Measurements from ENCODE around the gene CDV3. TPM values are rescaled to one million over a fixed set of nuclear protein-coding genes. Genes with fewer than 3 reads are reported as not detected.

Gene CDV3
- total and polyA plus RNA-seq, 10 of the 15 experiments (the other 5 are each of a cell fraction or from before 2014, with no cell fraction given): 42.3 to 466 (median 136) TPM

GRCh38 chr3:133629146-133629545 lies 55.7 kb downstream of the CDV3 start:
- Histone ChIP-seq H3K36me3 (ENCODE audit: control insufficient read depth in 2 of 2, insufficient read depth in 2 of 2, low read length in 1 of 2) (peaks cover 10 to 29% of the 10 kb centered on the region in 2 experiments), H3K27me3 (replicated peaks in 1 of 2; ENCODE audit: control insufficient read depth in 2 of 2, insufficient read depth in 2 of 2, low read length in 1 of 2) (no peaks in the 10 kb centered on the region), H2AFZ (ENCODE audit: control insufficient read depth, low read depth, low read length) (no peak overlapping the region), H3K4me2 (ENCODE audit: control insufficient read depth, insufficient read depth) (no peak overlapping the region), H3K9me3 (replicated peaks; ENCODE audit: control insufficient read depth, insufficient read depth, low read length) (no peaks in the 10 kb centered on the region), H4K20me1 (ENCODE audit: control insufficient read depth, insufficient read depth) (no peaks in the 10 kb centered on the region), H3K4me1 (ENCODE audit: control insufficient read depth, insufficient read depth, low read length) (no peaks in the 10 kb centered on the region), H3K4me3 (no peak overlapping the region), H3K79me2 (ENCODE audit: control insufficient read depth, insufficient read depth, low read length) (no peaks in the 10 kb centered on the region; the same call in 1 of the 2 replicates), H3K27ac (ENCODE audit: control insufficient read depth, insufficient read depth) (no peak overlapping the region), H3K9ac (ENCODE audit: control insufficient read depth, insufficient read depth, low read length) (no peak overlapping the region)
- no TSS peak for BruUV-seq (replicated peaks)
- intact Hi-C loops (cut with micrococcal nuclease; ENCODE audit: unreplicated experiment) (no loop called here), in situ Hi-C loops (cut with MboI) (no loop called here)
- RAD21 ChIA-PET (ENCODE audit: unreplicated experiment): interaction anchor here (0.9 kb wide), 1 partner anchor 50 kb away, joined by 3 read pairs; no protein-coding TSS in a partner anchor
- ATAC-seq: no peak
- FAIRE-seq: no peak
- CTCF ChIA-PET: interaction anchor here (1.1 to 1.6 kb wide), 3 partner anchors 12 to 172 kb away, joined by 3 to 4 read pairs (median 3); no protein-coding TSS in a partner anchor
- no peak for TF ChIP-seq PAX8 (IDR thresholded peaks at IDR 0.05)
- TF ChIP-seq CHD2 (IDR thresholded peaks at IDR 0.05; ENCODE audit: borderline replicate concordance, low read depth, low read length): no peak
- no peak for TF ChIP-seq NFYB (IDR thresholded peaks at IDR 0.05; ENCODE audit: insufficient read depth, low read depth, low read length)
- TF ChIP-seq CHD1 (IDR thresholded peaks at IDR 0.05; ENCODE audit: low read depth, low read length): no peak
- no peak for TF ChIP-seq EP300 (IDR thresholded peaks at IDR 0.05; ENCODE audit: borderline replicate concordance in 1 of 2, control insufficient read depth in 1 of 2, low read depth in 2 of 2, low read length in 2 of 2)
- no peak for TF ChIP-seq ASH2L (IDR thresholded peaks at IDR 0.05; ENCODE audit: borderline replicate concordance, low read depth)
- TF ChIP-seq FOXM1 (IDR thresholded peaks at IDR 0.05; ENCODE audit: low read depth, low read length): no peak
- no peak for TF ChIP-seq ETV6 (conservative IDR thresholded peaks at IDR 0.05 in 1 of 2, IDR thresholded peaks at IDR 0.05 in 1 of 2; ENCODE audit: borderline replicate concordance in 1 of 2, low read depth in 1 of 2)
- TF ChIP-seq IRF3 (IDR thresholded peaks at IDR 0.05): no peak
- TF ChIP-seq BRCA1 (IDR thresholded peaks at IDR 0.05; ENCODE audit: low read depth, low read length): no peak
- TF ChIP-seq POU2F2 (IDR thresholded peaks at IDR 0.05; ENCODE audit: borderline replicate concordance, low read depth, low read length): no peak
- DNase-seq (ENCODE audit: low read depth, low spot score): no peak
- WGBS (ENCODE audit: insufficient coverage, insufficient replicate concordance, low lambda C conversion rate, missing lambda C conversion rate): 68% methylated on average over 2 of the region's 2 CpGs
- POLR2A ChIA-PET: interaction anchor here (0.7 kb wide), 2 partner anchors 21 to 57 kb away, joined by 3 read pairs; no protein-coding TSS in a partner anchor
- SMC1A ChIA-PET (ENCODE audit: uncharacterized antibody, unreplicated experiment): interaction anchor here (2.5 kb wide), 1 partner anchor 21 kb away, joined by 9 read pairs; no protein-coding TSS in a partner anchor

Data from GM12878 (cell line).